Measurements from ENCODE around the gene DBF4B. TPM values are rescaled to one million over a fixed set of nuclear protein-coding genes. Genes with fewer than 3 reads are reported as not detected.

The DBF4B gene
- total RNA-seq, 1 donor from 2014 or later, result 16.4 TPM

- Mint-ChIP-seq H3K27me3 (ENCODE audit: insufficient read depth, low read depth) (no peaks in the 10 kb centered on the region), H3K9me3 (no peaks in the 10 kb centered on the region), H3K4me3 (no peak overlapping the region), H3K27ac (no peak overlapping the region), H3K4me1 (peaks cover 21% of the 10 kb centered on the region), H3K36me3 (peaks cover 27% of the 10 kb centered on the region)
- Histone ChIP-seq H3K36me3 (peaks cover 12% of the 10 kb centered on the region), H3K27me3 (no peaks in the 10 kb centered on the region), H3K4me2 (no peak overlapping the region), H3K9me3 (ENCODE audit: low read depth) (no peaks in the 10 kb centered on the region), H4K20me1 (ENCODE audit: low read depth) (peaks cover 47% of the 10 kb centered on the region), H3F3A (ENCODE audit: low read depth) (peaks cover 41% of the 10 kb centered on the region), H2AFZ (replicated peaks) (no peak overlapping the region), H3K27ac (peak overlapping the region; percentile 37), H3K4me1 (no peaks in the 10 kb centered on the region), H3K4me3 (no peak overlapping the region), H3K9ac (no peak overlapping the region), H3K79me2 (ENCODE audit: low read depth) (peaks cover 32% of the 10 kb centered on the region)
- no peak for DNase-seq (ENCODE audit: low spot score)
- TF ChIP-seq CTCF (IDR thresholded peaks at IDR 0.05) (no peak), EZH2 (IDR thresholded peaks at IDR 0.05) (no peak), EZH2phosphoT487 (IDR thresholded peaks at IDR 0.05) (no peak)
Measured at GRCh38 chr17:44798356-44798755, 89.9 kb downstream of the DBF4B start.

Small RNA genes within 50 kb of the gene (small RNA-seq; reads per million reads assigned to genes)
- gene RN7SL819P, result not detected

Other genes starting within 250 kb of the DBF4B start
- gene GPATCH8, start 205.3 kb upstream of the DBF4B start, total RNA-seq (ENCODE audit: low replicate concordance), result 41.4 and 44.1 TPM in 2 replicates
- gene FZD2, start 151.2 kb upstream of the DBF4B start, total RNA-seq (ENCODE audit: low replicate concordance), result 56.6 and 188 TPM in 2 replicates
- 15.1 and 22.0 TPM in 2 replicates for gene MEIOC, start 52.2 kb upstream of the DBF4B start, total RNA-seq (ENCODE audit: low replicate concordance)
- 31.3 and 46.5 TPM in 2 replicates for gene CCDC43, start 18.9 kb upstream of the DBF4B start, total RNA-seq (ENCODE audit: low replicate concordance)
- 1.4 and 6.9 TPM in 2 replicates for gene ADAM11, start 50.3 kb downstream of the DBF4B start, total RNA-seq (ENCODE audit: low replicate concordance)
- gene GJC1, start 121.6 kb downstream of the DBF4B start, total RNA-seq (ENCODE audit: low replicate concordance), result 63.4 and 76.9 TPM in 2 replicates
- gene HIGD1B, start 139.2 kb downstream of the DBF4B start, total RNA-seq (ENCODE audit: low replicate concordance), result not detected in 2 replicates
- gene EFTUD2, start 190.8 kb downstream of the DBF4B start, total RNA-seq (ENCODE audit: low replicate concordance), result 114 and 185 TPM in 2 replicates
- 0.45 and 0.46 TPM in 2 replicates for gene GFAP, start 206.8 kb downstream of the DBF4B start, total RNA-seq (ENCODE audit: low replicate concordance)
- gene KIF18B, start 239.1 kb downstream of the DBF4B start, total RNA-seq (ENCODE audit: low replicate concordance), result 15.1 and 46.0 TPM in 2 replicates

Measured in neural progenitor cell (in vitro differentiated cells).